ENCODE results near the gene COPS4. TPM values are rescaled to one million over a fixed set of nuclear protein-coding genes. Genes with fewer than 3 reads are reported as not detected.
A peak's percentile ranks its signal among the peaks of the same experiment; 100 is the strongest.
"Not testable (repeated sequence)": the region's sequence is repeated elsewhere in the genome, so short reads cannot be mapped to it uniquely, and the experiment has no call there.

The COPS4 gene
- 100 to 1,000 TPM in 1 of 4 donors, 10 to 100 TPM in 3; 21.3 to 113 (median 73.3) TPM for total RNA-seq

- TF ChIP-seq CTCF (IDR thresholded peaks at IDR 0.05) (peak; percentile 7 to 78 (median 66)), POLR2A (IDR thresholded peaks at IDR 0.05) (peak; percentile 64 to 67)
- Histone ChIP-seq H3K4me1 (peaks cover 0 to 3% of the 10 kb centered on the region in 2 donors), H3K9me3 (no peaks in the 10 kb centered on the region), H3K27me3 (no peaks in the 10 kb centered on the region), H3K36me3 (no peaks in the 10 kb centered on the region), H3K4me3 (peak within 1 kb of the TSS; percentile 78 to 85), H3K27ac (peak within 1 kb of the TSS; percentile 91 to 95)
- peak; percentile 95 to 98 for DNase-seq
- intact Hi-C loops (cut with DNase I; ENCODE audit: low total_unique reads): no loop called here
Measured at GRCh38 chr4:83034630-83035494, at the start of gene COPS4. Gene COPS4 (plus strand): TSS chr4:83035183. CDS start chr4:83035225, 42 bp downstream.

- H3K4me1 ChIP-seq; H3K36me3 ChIP-seq; H3K4me3 ChIP-seq; H3K27ac ChIP-seq; DNase-seq; H3K9me3 ChIP-seq; H3K27me3 ChIP-seq; intact Hi-C loops (cut with DNase I; ENCODE audit: low total_unique reads): not testable (repeated sequence)
Measured at GRCh38 chr4:82987519-82987918, 47.5 kb upstream of the COPS4 start.

- DNase-seq: no peak
- H3K27me3 ChIP-seq: no peaks in the 10 kb centered on the region
- no peaks in the 10 kb centered on the region for H3K36me3 ChIP-seq
- H3K27ac ChIP-seq: no peak overlapping the region
- TF ChIP-seq CTCF (IDR thresholded peaks at IDR 0.05) (no peak), POLR2A (IDR thresholded peaks at IDR 0.05) (no peak)
- H3K4me1 ChIP-seq: no peaks in the 10 kb centered on the region
- intact Hi-C loops (cut with DNase I; ENCODE audit: low total_unique reads): no loop called here
- no peak overlapping the region for H3K4me3 ChIP-seq
- no peaks in the 10 kb centered on the region for H3K9me3 ChIP-seq
Measured at GRCh38 chr4:82988323-82988832, 46.6 kb upstream of the COPS4 start.

GRCh38 chr4:82989575-82990429 is 45.2 kb upstream of the COPS4 start:
- H3K4me1 ChIP-seq: no peaks in the 10 kb centered on the region
- no peak for DNase-seq
- H3K4me3 ChIP-seq: no peak overlapping the region
- intact Hi-C loops (cut with DNase I; ENCODE audit: low total_unique reads): no loop called here
- TF ChIP-seq POLR2A (IDR thresholded peaks at IDR 0.05): no peak
- TF ChIP-seq CTCF (IDR thresholded peaks at IDR 0.05): no peak
- no peaks in the 10 kb centered on the region for H3K9me3 ChIP-seq
- H3K36me3 ChIP-seq: no peaks in the 10 kb centered on the region
- H3K27me3 ChIP-seq: no peaks in the 10 kb centered on the region
- H3K27ac ChIP-seq: no peak overlapping the region

GRCh38 chr4:82994834-82995233 is 40.1 kb upstream of the COPS4 start:
- intact Hi-C loops (cut with DNase I; ENCODE audit: low total_unique reads): no loop called here
- H3K4me1 ChIP-seq: no peaks in the 10 kb centered on the region
- no peak for DNase-seq
- H3K27me3 ChIP-seq: no peaks in the 10 kb centered on the region
- no peaks in the 10 kb centered on the region for H3K36me3 ChIP-seq
- no peak overlapping the region for H3K4me3 ChIP-seq
- TF ChIP-seq POLR2A (IDR thresholded peaks at IDR 0.05): no peak
- no peak for TF ChIP-seq CTCF (IDR thresholded peaks at IDR 0.05)
- H3K9me3 ChIP-seq: no peaks in the 10 kb centered on the region
- H3K27ac ChIP-seq: no peak overlapping the region
